ENCODE results near the gene KCND2.

KCND2 gene

GRCh38 chr7:120412139-120413050, 139.4 kb downstream of the KCND2 start:
- DNase-seq (ENCODE audit: low read depth in 2 of 2), result no peak

- no peak for DNase-seq (ENCODE audit: low read depth in 2 of 2)
Measured at GRCh38 chr7:120413164-120413563, 140.2 kb downstream of the KCND2 start.

- no peak for DNase-seq (ENCODE audit: low read depth in 2 of 2)
Measured at GRCh38 chr7:120417244-120417979, 144.4 kb downstream of the KCND2 start.

- no peak for DNase-seq (ENCODE audit: low read depth in 2 of 2)
Measured at GRCh38 chr7:120421151-120421651, 148.2 kb downstream of the KCND2 start.

GRCh38 chr7:120431016-120431415, 158.0 kb downstream of the KCND2 start:
- DNase-seq (ENCODE audit: low read depth in 2 of 2), result no peak

- no peak for DNase-seq (ENCODE audit: low read depth in 2 of 2)
Measured at GRCh38 chr7:120436487-120437060, 163.6 kb downstream of the KCND2 start.

- DNase-seq (ENCODE audit: low read depth in 2 of 2), result no peak
Measured at GRCh38 chr7:120441850-120442249, 168.9 kb downstream of the KCND2 start.

GRCh38 chr7:120442838-120443237, 169.9 kb downstream of the KCND2 start:
- no peak for DNase-seq (ENCODE audit: low read depth in 2 of 2)

GRCh38 chr7:120444650-120445049, 171.7 kb downstream of the KCND2 start:
- DNase-seq (ENCODE audit: low read depth in 2 of 2), result no peak

GRCh38 chr7:120445276-120445675, 172.3 kb downstream of the KCND2 start:
- DNase-seq (ENCODE audit: low read depth in 2 of 2), result no peak

- no peak for DNase-seq (ENCODE audit: low read depth in 2 of 2)
Measured at GRCh38 chr7:120452665-120453064, 179.7 kb downstream of the KCND2 start.

- DNase-seq (ENCODE audit: low read depth in 2 of 2), result no peak
Measured at GRCh38 chr7:120456699-120457098, 183.7 kb downstream of the KCND2 start.

- DNase-seq (ENCODE audit: low read depth in 2 of 2), result no peak
Measured at GRCh38 chr7:120460949-120461348, 188.0 kb downstream of the KCND2 start.

GRCh38 chr7:120462991-120463390, 190.0 kb downstream of the KCND2 start:
- no peak for DNase-seq (ENCODE audit: low read depth in 2 of 2)

- DNase-seq (ENCODE audit: low read depth in 2 of 2), result no peak
Measured at GRCh38 chr7:120464104-120464503, 191.1 kb downstream of the KCND2 start.

GRCh38 chr7:120467676-120468075, 194.7 kb downstream of the KCND2 start:
- no peak for DNase-seq (ENCODE audit: low read depth in 2 of 2)

GRCh38 chr7:120468611-120469010, 195.6 kb downstream of the KCND2 start:
- DNase-seq (ENCODE audit: low read depth in 2 of 2), result no peak

- DNase-seq (ENCODE audit: low read depth in 2 of 2), result no peak
Measured at GRCh38 chr7:120472892-120473291, 199.9 kb downstream of the KCND2 start.

GRCh38 chr7:120473352-120473751, 200.4 kb downstream of the KCND2 start:
- no peak for DNase-seq (ENCODE audit: low read depth in 2 of 2)

- DNase-seq (ENCODE audit: low read depth in 2 of 2), result no peak
Measured at GRCh38 chr7:120475994-120476393, 203.0 kb downstream of the KCND2 start.

- DNase-seq (ENCODE audit: low read depth in 2 of 2), result no peak
Measured at GRCh38 chr7:120480472-120480871, 207.5 kb downstream of the KCND2 start.

GRCh38 chr7:120480930-120481329, 208.0 kb downstream of the KCND2 start:
- no peak for DNase-seq (ENCODE audit: low read depth in 2 of 2)
